Measurements from ENCODE around the gene ST6GALNAC5.
"Not testable (repeated sequence)": the region's sequence is repeated elsewhere in the genome, so short reads cannot be mapped to it uniquely, and the experiment has no call there.

Gene ST6GALNAC5

DNA sequence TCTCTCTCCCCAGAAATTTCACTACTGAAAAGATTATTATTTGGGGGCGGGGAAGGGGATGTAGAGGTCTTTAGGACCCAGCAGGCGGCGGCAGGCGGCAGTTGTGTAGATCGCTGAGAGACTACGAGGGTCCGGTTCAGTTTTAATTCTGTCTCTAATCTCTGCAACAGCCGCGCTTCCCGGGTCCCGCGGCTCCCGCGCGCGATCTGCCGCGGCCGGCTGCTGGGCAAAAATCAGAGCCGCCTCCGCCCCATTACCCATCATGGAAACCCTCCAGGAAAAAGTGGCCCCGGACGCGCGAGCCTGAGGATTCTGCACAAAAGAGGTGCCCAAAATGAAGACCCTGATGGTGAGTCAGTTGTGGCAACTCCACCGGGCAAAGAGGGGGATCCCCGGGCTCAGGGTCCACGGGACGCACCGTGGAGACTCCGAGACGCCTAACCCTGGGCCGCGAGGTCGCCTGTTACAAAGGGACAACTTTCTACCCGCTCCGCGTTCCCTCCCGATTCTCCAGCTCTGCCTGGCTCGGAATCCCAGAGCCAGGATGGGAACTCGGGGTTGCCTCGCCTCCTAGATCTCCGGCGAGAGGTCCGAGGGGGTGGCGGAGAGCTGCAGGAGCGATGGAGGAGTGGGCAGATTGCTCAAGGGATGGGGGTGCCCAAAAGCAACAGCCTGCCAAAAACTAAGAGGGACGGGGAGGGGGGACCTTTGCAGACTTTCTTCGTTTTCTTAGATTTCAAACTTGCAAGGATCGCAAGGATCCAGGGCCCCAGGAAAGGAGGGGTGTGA lies at the start of gene ST6GALNAC5:
Gene ST6GALNAC5, plus strand, starts transcription at position 139 of the 789 bp plus-strand sequence.
- DNase-seq (ENCODE audit: low read depth), result no peak

DNA sequence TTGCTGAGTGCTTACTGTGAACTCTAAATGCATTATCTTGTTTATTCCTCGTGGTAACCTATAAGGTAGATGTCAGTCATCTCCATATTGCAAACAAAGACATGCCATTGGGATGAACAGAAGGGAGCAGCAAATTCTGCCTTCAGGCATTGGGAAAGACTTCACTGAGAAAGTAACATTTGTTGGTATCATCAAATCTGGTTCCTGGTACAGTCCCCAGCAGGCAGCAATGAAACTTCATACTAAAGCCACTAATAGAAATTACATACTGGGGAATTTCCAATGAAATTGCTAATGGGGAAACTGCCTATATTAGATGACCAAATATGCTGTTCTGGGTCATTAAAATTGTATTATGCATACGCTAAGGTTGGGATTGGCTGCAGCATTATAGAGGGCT lies 47.3 kb upstream of the ST6GALNAC5 start:
- no peak for DNase-seq (ENCODE audit: low read depth)

DNA sequence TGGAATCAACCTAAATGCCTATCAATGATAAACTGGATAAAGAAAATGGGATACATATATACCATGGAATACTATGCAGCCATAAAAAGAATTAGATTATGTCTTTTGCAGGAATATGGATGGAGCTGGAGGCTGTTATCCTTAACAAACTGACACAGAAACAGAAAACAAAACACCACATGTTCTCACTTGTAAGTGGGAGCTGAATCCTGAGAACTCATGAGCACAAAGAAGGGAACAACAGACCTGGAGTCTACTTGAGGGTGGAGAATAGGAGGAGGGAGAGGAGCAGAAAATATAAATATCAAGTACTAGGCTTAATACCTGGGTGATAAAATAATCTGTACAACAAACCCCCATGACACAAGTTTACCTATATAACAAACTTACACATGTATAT lies 44.3 kb upstream of the ST6GALNAC5 start:
- DNase-seq (ENCODE audit: low read depth), result not testable (repeated sequence)

DNA sequence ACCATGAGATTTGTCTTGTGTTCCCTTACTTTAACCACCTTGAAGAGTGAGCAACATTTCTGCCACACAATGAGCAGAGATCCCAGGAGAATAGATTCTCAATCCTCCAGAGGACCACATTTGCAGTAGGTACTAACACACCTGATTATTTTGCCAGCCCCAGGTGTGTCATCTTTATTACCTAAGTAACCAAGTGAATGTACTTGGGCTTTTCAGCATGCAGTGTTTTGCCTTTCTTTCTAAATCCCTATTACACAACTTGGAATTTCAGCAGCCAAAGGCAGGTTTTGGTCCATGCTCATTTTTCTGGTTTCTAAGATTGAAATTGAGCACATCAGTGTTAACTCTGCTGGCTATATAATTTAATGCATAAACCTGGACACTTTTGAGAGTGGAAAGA lies 43.2 kb upstream of the ST6GALNAC5 start:
- DNase-seq (ENCODE audit: low read depth), result no peak

DNA sequence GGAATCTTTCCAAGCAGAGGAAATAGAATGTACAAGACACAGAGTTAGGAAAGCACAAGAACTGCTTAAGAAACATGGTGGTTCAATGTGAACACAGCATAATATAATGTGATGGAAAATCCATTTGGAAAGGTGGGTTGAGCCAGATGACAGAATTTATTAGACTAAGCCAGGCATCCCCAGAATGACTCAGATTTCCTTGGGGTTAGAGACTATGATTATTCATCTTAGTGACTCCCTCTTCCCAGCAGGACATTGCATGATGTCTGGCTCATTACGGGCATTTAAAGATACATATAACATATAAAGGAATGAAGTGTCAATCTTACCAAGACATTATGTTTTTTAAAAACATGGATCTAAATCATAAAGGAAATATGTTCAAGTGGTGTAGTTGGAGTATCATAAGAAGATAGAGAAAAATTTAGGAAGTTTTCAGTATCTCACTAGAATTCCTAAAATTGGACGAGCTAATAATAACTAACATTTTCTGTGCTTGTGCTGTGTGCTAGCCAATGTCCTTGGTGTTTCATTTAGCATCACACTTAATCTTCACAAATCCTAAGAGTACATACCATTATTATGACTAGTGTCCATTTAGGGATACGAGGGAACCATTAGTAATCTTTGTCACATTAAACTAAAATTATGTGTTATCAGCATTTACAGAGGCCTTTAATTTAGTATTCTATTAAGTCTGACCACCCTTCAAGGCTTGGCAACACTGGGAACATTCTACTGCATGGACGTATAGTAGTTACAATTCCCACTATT lies 41.0 kb upstream of the ST6GALNAC5 start:
- DNase-seq (ENCODE audit: low read depth), result peak; percentile 25

DNA sequence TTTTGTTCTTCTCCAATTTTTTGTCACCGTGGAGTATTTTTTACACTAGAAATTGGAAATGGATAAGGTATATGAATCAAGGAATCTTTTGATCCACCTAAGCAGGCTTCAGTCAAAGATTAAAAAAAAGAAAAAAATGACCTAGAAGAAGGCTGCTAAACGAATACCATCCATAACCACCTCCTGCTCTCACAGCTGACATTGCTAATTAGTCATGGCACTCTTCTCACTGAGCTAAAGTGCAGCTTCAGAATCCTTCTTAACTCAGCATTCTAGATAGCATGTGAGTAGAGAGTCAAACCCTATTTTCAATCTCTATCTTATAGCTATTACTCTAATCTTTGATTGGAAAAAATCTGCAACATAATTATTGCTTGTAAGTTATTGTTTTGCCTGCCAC lies 40.2 kb upstream of the ST6GALNAC5 start:
- no peak for DNase-seq (ENCODE audit: low read depth)

DNA sequence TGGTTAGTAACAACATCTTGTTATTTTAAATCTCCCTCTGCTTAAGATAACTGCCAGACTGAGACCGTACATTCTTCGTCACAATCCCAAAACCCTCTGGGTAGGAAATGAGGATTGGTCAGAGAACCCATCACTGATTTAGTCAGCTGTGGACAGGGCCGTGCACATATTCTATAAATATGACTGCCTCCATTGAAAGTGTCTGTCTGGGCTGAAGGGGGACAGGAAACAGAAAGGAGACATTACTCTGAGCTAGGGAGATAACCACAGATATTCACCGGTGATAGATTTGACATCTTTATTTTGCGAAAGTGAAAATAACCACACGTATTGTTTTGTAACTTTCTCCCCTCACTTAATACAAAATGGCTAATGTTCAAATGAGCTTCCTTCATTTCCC lies 36.9 kb upstream of the ST6GALNAC5 start:
- no peak for DNase-seq (ENCODE audit: low read depth)

DNA sequence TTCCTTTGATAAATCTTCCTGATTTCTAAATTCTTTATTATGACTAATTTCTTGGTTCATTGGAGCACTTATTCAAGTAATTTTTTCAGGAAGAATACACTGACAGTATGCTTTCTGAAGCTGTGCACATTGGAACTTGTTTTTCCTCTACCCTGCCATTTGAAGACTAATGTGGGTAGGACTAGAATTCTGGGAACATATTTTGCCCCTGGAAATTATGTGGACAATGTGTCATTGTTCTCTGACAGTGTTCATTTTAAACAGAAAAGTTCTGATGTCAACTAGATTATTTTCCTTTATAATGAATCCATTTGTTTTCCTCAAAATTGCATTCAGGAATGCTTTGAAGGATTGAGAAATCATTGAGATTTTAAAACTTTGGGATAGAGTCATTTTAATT lies 34.8 kb upstream of the ST6GALNAC5 start:
- DNase-seq (ENCODE audit: low read depth), result no peak

DNA sequence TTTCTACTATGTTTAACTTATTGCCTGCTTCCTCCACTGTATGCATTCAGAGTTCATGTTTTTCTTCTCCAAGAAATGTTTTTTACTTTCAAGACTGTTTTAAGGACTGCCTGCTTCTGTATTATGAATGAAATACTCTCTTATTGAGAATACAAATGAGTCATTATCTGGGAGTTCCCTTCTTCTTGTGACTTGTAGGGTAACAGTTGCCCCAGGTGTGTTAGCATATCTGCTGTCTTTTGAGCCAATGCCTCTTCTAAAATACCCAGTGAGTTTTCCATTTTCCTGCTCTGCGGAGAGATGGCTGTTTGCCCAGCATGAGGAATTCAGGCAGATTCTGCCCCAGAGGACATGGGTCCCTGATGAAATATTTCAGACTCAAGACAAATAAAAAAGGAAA lies 34.1 kb upstream of the ST6GALNAC5 start:
- DNase-seq (ENCODE audit: low read depth), result no peak

DNA sequence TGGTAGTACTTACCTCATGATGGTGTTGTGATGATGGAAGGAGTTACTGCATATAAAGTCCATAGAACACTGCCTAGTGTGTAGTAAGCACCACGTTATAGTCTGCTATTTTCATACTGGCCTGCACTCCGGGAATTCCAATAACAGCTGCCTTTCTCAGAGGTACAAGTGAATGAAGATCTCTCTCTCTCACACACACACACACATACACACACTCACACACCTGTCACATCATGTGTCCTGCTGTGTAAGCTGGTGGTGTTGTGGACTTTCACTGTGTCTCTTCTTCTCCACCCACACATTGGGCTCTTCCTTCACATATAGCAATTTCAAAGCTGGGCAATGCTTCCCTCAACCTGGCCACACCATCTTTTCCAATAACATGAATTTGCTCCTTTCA lies 33.4 kb upstream of the ST6GALNAC5 start:
- no peak for DNase-seq (ENCODE audit: low read depth)

DNA sequence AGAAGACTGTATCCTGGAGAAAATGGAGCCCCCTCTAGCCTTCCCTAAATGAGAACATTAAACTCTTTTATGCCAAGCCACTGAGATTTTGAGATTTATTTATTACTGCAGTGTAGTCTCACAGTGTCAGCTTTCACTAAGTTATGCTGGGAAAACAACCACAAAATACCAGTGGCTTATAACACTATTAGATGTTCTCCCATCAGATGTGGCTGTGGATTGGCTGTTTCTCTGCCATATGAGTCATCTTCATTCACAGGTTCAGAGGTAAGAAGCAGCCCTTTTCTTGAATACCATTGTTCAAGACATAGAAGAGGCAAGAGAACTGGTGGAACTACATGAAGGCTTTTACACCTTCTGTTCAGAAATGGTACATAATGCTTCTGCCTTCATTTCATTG lies 32.1 kb upstream of the ST6GALNAC5 start:
- DNase-seq (ENCODE audit: low read depth), result no peak

DNA sequence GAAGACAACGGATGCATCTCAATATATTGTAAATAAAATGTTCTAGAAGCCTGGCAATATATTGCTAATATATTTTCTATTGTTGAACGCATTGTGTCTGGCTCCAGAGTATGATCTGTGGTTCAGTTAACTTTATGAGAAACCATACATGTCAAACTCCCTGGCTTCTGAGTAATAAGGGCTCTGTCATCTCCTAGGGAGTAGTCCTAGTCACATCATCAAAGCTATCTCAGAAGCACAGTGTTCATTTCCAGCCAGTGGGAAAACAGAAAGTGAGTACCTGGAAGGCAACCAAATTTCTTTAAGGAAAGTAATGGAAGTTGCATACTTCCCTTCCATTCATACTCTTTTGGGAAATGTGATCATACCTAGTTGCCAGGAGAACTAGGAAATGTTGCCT lies 27.0 kb upstream of the ST6GALNAC5 start:
- no peak for DNase-seq (ENCODE audit: low read depth)

DNA sequence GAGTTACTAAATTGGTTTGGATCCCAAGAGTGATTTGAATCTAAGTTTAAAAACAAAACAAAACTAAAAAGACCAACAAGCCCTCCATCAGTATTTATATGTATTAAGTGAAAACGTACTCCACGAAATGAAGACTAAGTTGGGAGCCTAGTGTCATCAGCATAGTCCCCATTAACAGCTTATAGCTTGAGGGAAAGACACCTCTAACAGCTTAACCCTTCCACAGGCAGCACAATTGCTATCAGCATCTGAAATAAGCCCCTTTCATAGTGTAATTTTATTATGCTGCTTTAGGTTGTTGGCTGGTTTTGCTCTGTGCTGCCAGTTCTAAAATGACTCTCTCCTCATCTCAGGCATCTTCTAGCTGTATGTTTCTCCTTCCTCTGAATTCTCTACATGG lies 25.8 kb upstream of the ST6GALNAC5 start:
- DNase-seq (ENCODE audit: low read depth), result no peak

DNA sequence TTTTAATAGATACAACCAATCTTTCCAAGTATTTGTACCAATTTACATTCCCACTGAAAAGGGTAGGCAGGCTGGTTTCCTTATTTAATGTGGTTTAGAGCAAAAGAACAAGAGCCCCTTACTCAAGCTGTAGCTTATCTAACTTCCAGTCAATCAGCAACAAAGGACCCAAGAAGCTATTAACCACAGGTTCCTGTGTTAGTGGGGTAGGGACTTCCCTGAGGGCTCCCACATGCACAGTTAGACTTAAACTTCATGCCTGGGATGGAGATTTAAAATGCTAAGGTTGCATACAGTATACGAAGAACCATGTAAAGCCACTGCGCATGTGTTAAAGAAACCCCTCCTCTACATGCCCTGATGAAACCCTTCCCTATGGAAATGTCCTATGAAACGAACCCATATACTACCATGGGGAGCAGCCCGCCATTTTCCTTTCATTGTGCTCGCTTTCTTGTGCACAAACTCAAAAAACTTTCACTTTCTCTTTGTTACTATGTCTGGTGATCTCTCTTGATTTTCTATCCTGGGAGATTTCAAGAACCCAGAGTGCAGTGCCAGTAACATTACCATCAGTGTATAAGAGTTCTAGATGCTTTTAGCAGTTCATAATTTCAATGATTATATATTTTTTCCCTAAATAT lies 23.3 kb upstream of the ST6GALNAC5 start:
- DNase-seq (ENCODE audit: low read depth), result no peak

DNA sequence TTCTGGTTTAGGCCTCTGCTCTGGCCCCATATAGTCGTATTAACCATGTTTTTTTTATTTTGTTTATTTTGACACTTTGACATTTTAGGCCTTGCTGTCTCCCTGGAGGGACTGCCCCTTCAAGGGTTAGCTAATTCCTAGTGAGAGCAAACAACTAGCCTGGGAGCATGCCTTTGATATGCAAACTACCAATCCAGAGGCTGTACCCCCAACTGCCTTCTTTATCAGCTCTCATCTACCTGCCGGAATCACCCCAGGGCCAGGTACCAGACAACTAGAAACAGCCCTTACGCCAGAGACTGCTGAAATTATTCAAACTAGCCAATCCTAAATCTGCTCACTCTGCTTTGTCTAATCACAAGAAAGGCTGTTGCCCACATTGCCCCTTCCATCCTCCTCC lies 13.0 kb upstream of the ST6GALNAC5 start:
- no peak for DNase-seq (ENCODE audit: low read depth)

DNA sequence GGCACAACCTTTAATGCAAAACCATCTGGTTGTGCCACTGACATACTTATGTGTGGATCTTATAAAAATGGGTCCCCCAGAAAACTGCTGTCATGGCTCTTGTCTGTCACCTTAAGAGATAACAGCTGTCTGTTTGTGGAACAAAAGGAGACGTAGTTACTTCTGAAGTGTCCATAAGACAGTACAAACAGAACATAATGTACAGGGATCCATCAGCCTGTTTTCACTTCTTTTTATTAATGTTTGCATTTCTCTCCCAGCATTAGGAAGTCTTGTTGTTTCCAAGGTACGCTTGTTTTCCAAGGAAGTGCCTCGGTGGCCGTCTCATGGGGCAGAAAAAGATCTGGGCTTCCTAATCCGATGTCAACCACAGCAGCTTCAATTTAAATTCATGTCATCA lies 11.2 kb upstream of the ST6GALNAC5 start:
- DNase-seq (ENCODE audit: low read depth), result no peak

DNA sequence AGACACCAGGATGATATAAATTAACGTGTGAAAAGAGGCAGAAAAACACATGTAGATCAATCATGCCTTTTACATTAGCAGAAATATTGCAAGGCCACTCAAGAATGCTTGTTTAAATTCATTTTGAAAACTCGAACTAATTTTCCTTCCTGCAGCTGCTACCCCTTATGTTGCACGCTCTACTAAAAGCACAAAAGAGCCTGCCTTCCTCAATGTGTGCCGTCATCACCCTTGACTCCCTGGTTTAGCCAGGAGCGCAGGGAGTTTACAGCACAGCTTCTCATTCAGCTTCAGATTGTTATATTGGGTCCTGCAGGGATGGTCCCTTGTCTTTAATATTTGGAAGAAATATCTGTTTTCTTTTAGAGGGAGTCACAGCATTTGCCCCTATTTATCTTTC lies 10.1 kb upstream of the ST6GALNAC5 start:
- DNase-seq (ENCODE audit: low read depth), result no peak

DNA sequence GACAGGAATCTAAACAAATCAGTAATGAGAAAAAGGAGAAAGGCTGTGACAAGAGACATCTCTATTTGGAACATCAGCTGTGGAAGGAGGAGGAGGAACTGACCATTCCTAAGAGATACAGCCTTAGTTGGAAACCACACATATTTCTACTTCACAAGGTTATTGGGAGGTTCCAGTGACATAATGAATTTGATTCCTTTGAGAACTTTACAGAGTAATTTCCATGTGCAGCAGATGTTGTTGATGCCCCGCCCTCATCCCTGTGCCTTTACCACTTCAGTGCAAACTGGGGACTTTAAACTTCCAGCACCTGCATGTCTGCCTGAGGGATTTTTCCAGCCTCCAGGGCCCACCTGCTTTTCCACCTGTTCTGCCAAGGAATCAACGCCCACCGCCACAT lies 9.3 kb upstream of the ST6GALNAC5 start:
- DNase-seq (ENCODE audit: low read depth), result no peak

DNA sequence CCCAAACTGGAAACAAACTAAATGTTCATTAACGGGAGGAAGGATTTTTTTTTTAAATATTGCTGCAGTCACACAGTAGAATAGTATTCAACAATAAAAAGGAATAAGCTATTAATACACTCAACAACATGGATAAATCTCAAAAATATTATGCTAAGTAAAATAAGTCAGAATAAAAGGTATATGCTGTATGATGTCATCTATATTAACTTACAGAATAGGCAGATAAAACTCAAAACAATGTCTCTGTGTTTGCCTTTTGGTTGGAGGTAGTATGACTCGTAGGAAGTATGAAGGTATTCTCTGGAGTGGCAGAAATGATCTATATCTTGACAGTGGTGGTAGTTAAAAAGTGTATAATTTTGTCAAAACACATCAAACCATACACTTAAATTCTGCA lies 6.1 kb upstream of the ST6GALNAC5 start:
- no peak for DNase-seq (ENCODE audit: low read depth)

DNA sequence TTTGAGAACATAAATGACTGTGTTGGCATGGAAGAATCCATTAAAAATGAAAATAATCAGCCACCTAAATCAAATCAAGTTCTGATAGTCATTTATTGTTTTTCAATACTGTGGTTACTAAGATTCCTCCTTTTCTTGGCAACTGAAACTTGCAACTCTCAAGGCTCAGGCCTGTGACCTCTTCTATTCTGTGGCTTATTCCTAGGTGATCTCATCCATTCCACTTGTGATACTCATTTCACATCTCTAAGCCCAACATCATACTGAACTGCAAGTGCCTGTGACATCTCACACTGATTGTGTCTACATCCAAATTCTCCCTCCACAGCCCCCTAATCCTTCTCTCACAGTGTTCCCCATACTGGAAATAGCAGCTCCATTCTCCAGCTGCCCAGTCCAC lies 4.8 kb upstream of the ST6GALNAC5 start:
- peak; percentile 87 for DNase-seq (ENCODE audit: low read depth)

DNA sequence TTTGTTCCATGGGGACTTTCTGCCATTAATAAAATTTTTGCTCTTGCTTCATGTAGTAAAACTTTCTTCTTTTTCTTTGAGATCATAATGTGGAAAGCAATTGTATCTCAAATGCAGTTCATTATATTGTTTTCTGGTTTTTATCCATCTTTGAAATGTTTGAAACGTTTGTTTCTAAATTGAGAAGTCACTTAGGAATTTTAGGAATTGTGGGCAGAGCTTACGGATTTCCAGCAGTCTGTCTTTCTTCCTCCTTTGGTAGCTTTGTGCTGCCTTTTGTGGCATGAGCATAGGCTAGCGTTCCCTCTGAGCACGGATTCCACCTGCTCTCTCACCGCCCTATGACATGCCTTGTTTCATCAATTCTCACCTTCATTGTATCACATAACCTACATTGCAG lies 2.9 kb upstream of the ST6GALNAC5 start:
- no peak for DNase-seq (ENCODE audit: low read depth)

DNA sequence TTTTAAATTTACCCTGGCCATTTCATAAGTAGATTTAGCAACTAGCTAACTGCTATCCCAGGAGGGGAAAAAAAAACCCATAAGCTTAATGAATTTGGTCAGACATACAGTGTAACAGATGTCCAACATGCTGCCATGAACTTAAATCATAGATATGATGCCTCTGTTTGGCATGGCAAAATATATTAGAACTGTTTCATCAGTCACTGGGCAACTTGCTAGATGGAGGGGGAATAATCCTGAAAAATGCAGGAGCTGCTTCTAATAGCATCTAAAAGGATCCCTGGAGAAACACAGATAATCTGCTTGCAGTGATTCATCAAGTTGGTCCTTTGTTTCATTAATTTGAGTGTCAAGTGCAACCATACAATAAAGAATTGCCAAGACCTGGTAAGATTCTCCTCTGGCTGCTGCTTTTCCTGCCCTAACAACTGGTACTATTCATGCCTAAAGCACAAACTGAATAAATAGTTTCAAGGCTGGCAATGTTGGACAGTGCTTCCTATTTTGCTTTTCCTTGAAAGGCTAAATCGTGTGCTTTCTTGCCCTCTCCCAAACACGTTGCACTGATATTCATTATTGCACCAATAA lies 1.5 kb upstream of the ST6GALNAC5 start:
- peak; percentile 39 for DNase-seq (ENCODE audit: low read depth)

DNA sequence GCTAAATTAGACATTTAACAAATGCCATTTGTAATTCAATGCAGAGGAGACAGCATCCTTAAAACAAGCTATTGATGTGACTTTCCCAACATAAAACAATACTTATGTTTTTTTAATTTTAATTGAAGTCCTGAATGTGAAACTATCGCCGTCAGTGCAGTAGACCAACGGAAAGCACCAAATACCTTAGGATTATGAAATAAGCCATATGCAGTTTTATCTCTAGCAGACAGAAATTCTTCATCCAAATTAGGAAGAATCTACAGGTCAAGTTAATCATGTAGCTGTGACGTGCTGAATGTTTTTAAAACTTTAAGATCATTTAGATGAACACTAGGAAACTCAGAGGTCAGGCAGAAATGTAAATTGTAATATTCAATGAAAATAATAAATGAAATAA lies 714 bp upstream of the ST6GALNAC5 start:
- DNase-seq (ENCODE audit: low read depth), result no peak

All from GM04503 (cell line).